Naive thymus-derived CD4-positive, alpha-beta T cell (primary cell): ENCODE results near the gene TSFM. TPM values are rescaled to one million over a fixed set of nuclear protein-coding genes. Genes with fewer than 3 reads are reported as not detected.

Source experiments
- ATAC-seq: fragments of 150-1000 bp; cut with Tn5 transposase; 2 replicates; pipeline ENCODE4 v1.10.0; 2021; ENCODE audit warnings: mild to moderate bottlenecking, moderate library complexity
- CTCF ChIA-PET: fragments of 350-600 bp; sonication (Branson Sonifier 250); formaldehyde crosslinking; loops from one replicate; lab custom pipeline; 2021; ENCODE audit warnings: antibody characterized with exemption; lab: Charles Lee
- POLR2A ChIA-PET: fragments of 350-600 bp; sonication (Branson Sonifier 250); formaldehyde crosslinking; loops from one replicate; lab custom pipeline; 2021; ENCODE audit warnings: antibody characterized with exemption, inconsistent platforms; lab: Charles Lee
- DNase-seq, 9 donors: peaks; one replicate each; pipeline versions ENCODE4 v3.0.0 to v3.0.0-alpha.2; 2020 to 2022; ENCODE audit warnings: mixed read lengths in 1 of 9
- H3K27ac ChIP-seq: one replicate; pipeline ENCODE4 v1.7.0; 2013; ENCODE audit warnings: mild to moderate bottlenecking, low read depth, low read length, moderate library complexity
- H3K27me3 ChIP-seq, 2 donors: one replicate each; pipeline ENCODE4 v1.7.0; 2013; ENCODE audit warnings: low read length in 2 of 2, mild to moderate bottlenecking in 2 of 2, moderate library complexity in 2 of 2; ENCODE audit not compliant: control insufficient read depth in 2 of 2, insufficient read depth in 2 of 2
- H3K36me3 ChIP-seq, 3 experiments: 1 replicate in 2 of 3; 2 replicates in 1 of 3; pipeline ENCODE4 v1.7.0; 2013; ENCODE audit warnings: low read length in 3 of 3, mild to moderate bottlenecking in 3 of 3, moderate library complexity in 1 of 3; ENCODE audit not compliant: insufficient read depth in 3 of 3, control insufficient read depth in 2 of 3
- H3K4me1 ChIP-seq, 2 donors: one replicate each; pipeline ENCODE4 v1.7.0; 2013; ENCODE audit warnings: low read length in 2 of 2, mild to moderate bottlenecking in 2 of 2, moderate library complexity in 1 of 2; ENCODE audit not compliant: control insufficient read depth in 2 of 2, insufficient read depth in 2 of 2
- H3K4me3 ChIP-seq: 2 replicates; pipeline ENCODE4 v1.7.0; 2013; ENCODE audit warnings: mild to moderate bottlenecking, low read length
- H3K9me3 ChIP-seq, 3 experiments: 1 replicate in 2 of 3; 2 replicates in 1 of 3; pipeline ENCODE4 v1.7.0; 2013; ENCODE audit warnings: low read length in 3 of 3; ENCODE audit not compliant: control insufficient read depth in 2 of 3
- H3K27ac Mint-ChIP-seq, 9 donors: one replicate each; pipeline ENCODE4 v1.8.0; 2020 to 2022; ENCODE audit warnings: mixed read lengths in 9 of 9, mild to moderate bottlenecking in 8 of 9, moderate library complexity in 5 of 9, inconsistent platforms in 2 of 9
- H3K27me3 Mint-ChIP-seq, 5 donors: one replicate each; pipeline ENCODE4 v1.8.0; 2021 to 2022; ENCODE audit warnings: mixed read lengths in 5 of 5, mild to moderate bottlenecking in 1 of 5
- H3K36me3 Mint-ChIP-seq, 5 donors: one replicate each; pipeline ENCODE4 v1.8.0; 2020 to 2022; ENCODE audit warnings: mixed read lengths in 5 of 5, mild to moderate bottlenecking in 3 of 5, inconsistent platforms in 1 of 5
- H3K4me1 Mint-ChIP-seq, 7 donors: one replicate each; pipeline ENCODE4 v1.8.0; 2020 to 2022; ENCODE audit warnings: mixed read lengths in 7 of 7, mild to moderate bottlenecking in 3 of 7, inconsistent platforms in 1 of 7
- H3K4me3 Mint-ChIP-seq, 10 donors: one replicate each; pipeline ENCODE4 v1.8.0; 2020 to 2022; ENCODE audit warnings: mild to moderate bottlenecking in 10 of 10, mixed read lengths in 10 of 10, moderate library complexity in 6 of 10, inconsistent platforms in 2 of 10
- H3K9me3 Mint-ChIP-seq, 11 donors: one replicate each; pipeline ENCODE4 v1.8.0; 2020 to 2022; ENCODE audit warnings: mixed read lengths in 11 of 11, mild to moderate bottlenecking in 4 of 11, inconsistent platforms in 1 of 11, moderate library complexity in 1 of 11
- intact Hi-C, 2 donors: fragments of 100-400 bp; cut with micrococcal nuclease; formaldehyde crosslinking; loops; one replicate each; pipeline ENCODE4 v1.15.1; 2023
- polyA plus RNA-seq, 2 donors: library from polyadenylated mRNA; unstranded; fragments of 300-500 nt; fragmentation: Illumina TruSeq; gene quantifications; one replicate each; pipeline ENCODE4 v1.2.3, GENCODE V29; 2021
- total RNA-seq, 6 experiments: library from RNA in 5 of 6; stranded (reverse) in 5 of 6; gene quantifications; 1 replicate in 5 of 6; 2 replicates in 1 of 6; pipeline ENCODE4 v1.2.3 and lab custom pipeline; 2021 to 2026

Gene TSFM
- total and polyA plus RNA-seq, 7 experiments from 2014 or later: 17.8 to 34.9 (median 24.7) TPM

DNA sequence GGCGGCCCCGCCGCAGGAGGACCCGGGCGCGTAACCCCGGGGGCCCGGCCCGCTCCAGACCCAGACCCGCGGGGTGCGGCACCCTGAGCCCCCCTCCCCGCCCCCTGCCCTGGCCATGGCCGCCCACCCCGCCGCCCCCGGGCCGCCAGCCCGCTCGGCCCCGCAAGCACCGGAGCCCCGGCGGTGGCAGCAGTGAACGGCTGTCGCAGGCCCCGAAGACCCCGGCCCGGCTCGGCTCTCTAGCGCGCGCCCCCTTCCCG, 27.5 kb upstream of the TSFM start:
- Histone ChIP-seq H3K4me1 (peaks cover 35 to 49% of the 10 kb centered on the region in 2 donors), H3K27me3 (no peaks in the 10 kb centered on the region), H3K4me3 (no peak overlapping the region), H3K27ac (peak overlapping the region; percentile 85), H3K9me3 (no peaks in the 10 kb centered on the region), H3K36me3 (peaks cover 0 to 18% (median 0%) of the 10 kb centered on the region in 3 experiments)
- ChIA-PET CTCF (interaction anchor here (2.1 to 2.5 kb wide), 3 partner anchors 12 to 143 kb away, joined by 5 to 14 read pairs (median 10); partner anchors contain the start of genes CYP27B1 and TSFM), POLR2A (interaction anchor here (0.7 to 3.3 kb wide), 2 partner anchors 12 to 14 kb away, joined by 4 to 17 read pairs; partner anchors contain the start of gene CYP27B1)
- DNase-seq: no peak
- Mint-ChIP-seq H3K9me3 (peaks cover 0 to 2% (median 0%) of the 10 kb centered on the region in 11 donors), H3K27ac (no peak overlapping the region), H3K36me3 (peaks cover 4 to 31% (median 11%) of the 10 kb centered on the region in 5 donors), H3K4me1 (peaks cover 49 to 77% (median 72%) of the 10 kb centered on the region in 7 donors), H3K27me3 (peaks cover 0 to 2% (median 0%) of the 10 kb centered on the region in 5 donors), H3K4me3 (peak overlapping the region in 5 of 10 donors; percentile 35 to 95 (median 54))
- ATAC-seq: no peak
- intact Hi-C loops: loop anchor here (2.0 to 10.0 kb wide), 4 partner anchors 14 to 1930 kb away; partner anchors contain the start of genes DNAJC14 (in 1 of the 2) and PRIM1 (in 1 of the 2)

DNA sequence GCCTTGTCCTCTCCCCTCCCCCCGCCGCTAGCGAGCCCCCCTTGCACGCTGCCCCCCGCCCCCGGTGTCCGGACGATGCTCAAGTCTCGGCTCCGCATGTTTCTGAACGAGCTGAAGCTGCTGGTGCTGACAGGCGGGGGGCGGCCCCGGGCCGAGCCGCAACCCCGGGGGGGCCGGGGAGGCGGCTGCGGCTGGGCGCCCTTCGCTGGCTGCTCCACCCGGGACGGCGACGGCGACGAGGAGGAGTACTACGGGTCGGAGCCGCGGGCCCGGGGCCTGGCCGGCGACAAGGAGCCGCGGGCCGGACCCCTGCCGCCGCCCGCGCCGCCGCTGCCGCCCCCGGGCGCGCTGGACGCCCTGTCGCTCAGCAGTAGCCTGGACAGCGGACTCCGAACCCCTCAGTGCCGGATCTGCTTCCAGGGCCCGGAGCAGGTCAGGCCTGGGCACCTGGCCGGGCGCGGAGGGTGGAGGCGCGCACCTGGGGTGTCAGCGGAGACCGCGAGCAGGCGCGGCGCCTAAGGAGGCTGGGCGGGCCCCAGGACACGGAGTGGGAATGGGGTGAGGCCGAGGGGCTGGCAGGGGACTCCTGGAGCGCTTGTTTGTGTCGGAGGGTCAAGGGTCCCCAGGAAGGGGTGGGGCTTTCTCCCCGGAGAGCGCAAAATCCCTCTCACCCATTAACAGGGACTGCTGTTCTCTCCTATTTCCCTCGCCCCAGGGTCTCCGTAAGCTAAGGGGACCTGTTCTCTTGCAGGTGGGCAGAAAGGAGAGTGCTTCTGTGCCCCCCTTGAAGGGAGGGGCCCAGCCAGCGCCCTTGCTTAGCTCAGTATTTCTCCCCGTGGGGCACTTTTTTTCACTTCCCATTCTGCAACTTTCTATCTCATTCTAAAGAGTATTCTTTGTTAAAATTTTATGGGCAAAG, 26.9 kb upstream of the TSFM start:
- H3K4me3 ChIP-seq: peak overlapping the region; percentile 61
- peaks cover 35 to 49% of the 10 kb centered on the region in 2 donors for H3K4me1 ChIP-seq
- DNase-seq: peak in 6 of 9 donors; percentile 35 to 58 (median 42)
- ChIA-PET POLR2A (interaction anchor here (0.7 to 3.3 kb wide), 11 partner anchors 10 to 140 kb away, joined by 3 to 17 read pairs (median 3); partner anchors contain the start of genes CYP27B1, EEF1AKMT3, METTL1 and TSPAN31), CTCF (interaction anchor here (0.9 to 2.5 kb wide), 14 partner anchors 9 to 148 kb away, joined by 3 to 14 read pairs (median 6); partner anchors contain the start of genes CYP27B1, EEF1AKMT3, METTL1 and TSFM)
- ATAC-seq: no peak
- H3K27ac ChIP-seq: peak overlapping the region; percentile 85
- Mint-ChIP-seq H3K36me3 (peaks cover 4 to 25% (median 6%) of the 10 kb centered on the region in 5 donors), H3K4me1 (peaks cover 47 to 71% (median 66%) of the 10 kb centered on the region in 7 donors), H3K4me3 (peak overlapping the region; percentile 82 to 95 (median 92)), H3K27me3 (peaks cover 0 to 2% (median 0%) of the 10 kb centered on the region in 5 donors), H3K9me3 (peaks cover 0 to 2% (median 0%) of the 10 kb centered on the region in 11 donors), H3K27ac (peak overlapping the region; percentile 5 to 91 (median 89))
- H3K9me3 ChIP-seq: no peaks in the 10 kb centered on the region
- intact Hi-C loops: loop anchor here (1.0 to 10.0 kb wide), 9 partner anchors 10 to 1931 kb away; partner anchors contain the start of genes DNAJC14 (in 1 of the 2), EEF1AKMT3 (in 1 of the 2), METTL1 (in 1 of the 2) and PRIM1 (in 1 of the 2)
- peaks cover 0 to 18% (median 0%) of the 10 kb centered on the region in 3 experiments for H3K36me3 ChIP-seq
- no peaks in the 10 kb centered on the region for H3K27me3 ChIP-seq

DNA sequence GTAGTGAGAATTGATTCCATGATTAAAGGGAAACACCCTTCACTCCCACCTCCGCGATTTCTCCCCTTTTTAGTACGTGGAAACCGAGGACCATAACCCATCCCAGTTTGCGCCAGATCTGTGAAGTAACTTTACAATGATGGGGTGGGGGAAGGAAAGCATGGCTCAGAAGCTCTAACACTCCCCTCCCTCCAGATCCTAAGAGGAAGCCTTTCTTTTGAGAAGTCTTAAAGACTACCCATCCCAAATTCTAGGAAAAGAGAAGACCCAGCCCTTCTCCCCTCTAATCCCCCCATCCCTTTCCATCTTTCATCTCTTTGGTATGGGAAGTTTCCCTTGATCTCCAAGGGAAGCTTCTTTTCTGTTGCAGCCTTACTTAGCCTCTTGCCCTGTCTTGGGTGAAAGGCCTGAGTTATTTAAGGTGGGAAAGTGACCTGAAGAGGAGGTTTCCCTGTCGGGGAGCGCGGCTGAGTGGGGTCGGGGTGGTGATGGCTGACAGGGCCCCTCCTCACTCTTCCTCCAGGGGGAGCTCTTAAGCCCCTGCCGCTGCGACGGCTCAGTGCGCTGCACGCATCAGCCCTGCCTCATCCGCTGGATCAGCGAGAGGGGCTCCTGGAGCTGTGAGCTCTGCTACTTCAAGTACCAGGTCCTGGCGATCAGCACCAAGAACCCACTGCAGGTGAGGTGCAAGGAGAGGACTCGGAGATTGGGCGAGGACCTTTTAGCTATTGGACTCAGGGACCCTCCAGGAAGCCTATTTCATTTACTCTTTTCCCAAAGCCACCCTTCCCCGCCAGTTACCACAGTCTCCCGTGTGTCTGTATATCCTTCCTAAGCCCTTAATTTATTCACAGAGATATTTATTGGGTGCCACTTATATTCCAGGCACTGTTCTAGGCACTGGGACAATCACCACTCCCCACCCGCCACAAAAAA, 25.9 kb upstream of the TSFM start:
- Mint-ChIP-seq H3K9me3 (peaks cover 0 to 2% (median 0%) of the 10 kb centered on the region in 11 donors), H3K4me1 (peaks cover 43 to 67% (median 59%) of the 10 kb centered on the region in 7 donors), H3K27me3 (peaks cover 0 to 2% (median 0%) of the 10 kb centered on the region in 5 donors), H3K4me3 (peak overlapping the region; percentile 82 to 95 (median 92)), H3K27ac (peak overlapping the region; percentile 64 to 91 (median 89)), H3K36me3 (peaks cover 4 to 18% (median 6%) of the 10 kb centered on the region in 5 donors)
- H3K9me3 ChIP-seq: no peaks in the 10 kb centered on the region
- peaks cover 0 to 18% (median 0%) of the 10 kb centered on the region in 3 experiments for H3K36me3 ChIP-seq
- ChIA-PET POLR2A (interaction anchor here (0.5 to 3.3 kb wide), 13 partner anchors 9 to 142 kb away, joined by 3 to 17 read pairs (median 3); partner anchors contain the start of genes CYP27B1, EEF1AKMT3, METTL1 and TSFM), CTCF (interaction anchor here (0.6 to 2.5 kb wide), 23 partner anchors 8 to 1639 kb away, joined by 3 to 14 read pairs (median 4); partner anchors contain the start of genes CYP27B1, EEF1AKMT3, METTL1 and TSFM)
- ATAC-seq (peak; percentile 24), DNase-seq (peak; percentile 50 to 76 (median 70))
- intact Hi-C loops: loop anchor here (1.0 to 10.0 kb wide), 8 partner anchors 9 to 1932 kb away; partner anchors contain the start of genes DNAJC14 (in 1 of the 2), EEF1AKMT3 (in 1 of the 2), METTL1 (in 1 of the 2) and PRIM1 (in 1 of the 2)
- no peaks in the 10 kb centered on the region for H3K27me3 ChIP-seq
- H3K4me1 ChIP-seq: peaks cover 27 to 41% of the 10 kb centered on the region in 2 donors
- H3K27ac ChIP-seq: peak overlapping the region; percentile 85
- H3K4me3 ChIP-seq: peak overlapping the region; percentile 61

DNA sequence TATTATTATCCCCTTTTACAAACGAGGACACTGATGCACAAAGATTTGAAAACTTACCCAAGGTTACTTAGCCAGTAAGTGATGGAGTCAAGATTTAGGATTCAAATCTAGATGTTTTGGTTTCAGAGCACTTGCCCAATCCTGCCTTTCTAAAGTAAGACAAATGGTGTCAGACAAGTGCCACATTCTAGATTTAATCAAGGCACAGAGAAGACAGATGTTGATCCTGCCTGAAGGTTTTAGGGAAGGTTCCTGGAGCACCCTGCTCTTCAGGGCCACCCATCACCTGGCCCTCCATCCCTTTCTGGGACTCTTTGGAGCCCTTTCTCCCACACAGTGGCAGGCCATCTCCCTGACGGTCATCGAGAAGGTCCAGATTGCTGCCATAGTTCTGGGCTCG, 24.8 kb upstream of the TSFM start:
- Histone ChIP-seq H3K36me3 (peaks cover 0 to 18% (median 0%) of the 10 kb centered on the region in 3 experiments), H3K4me1 (peaks cover 23 to 38% of the 10 kb centered on the region in 2 donors), H3K27me3 (no peaks in the 10 kb centered on the region), H3K27ac (no peak overlapping the region), H3K4me3 (no peak overlapping the region), H3K9me3 (no peaks in the 10 kb centered on the region)
- Mint-ChIP-seq H3K27me3 (peaks cover 0 to 2% (median 0%) of the 10 kb centered on the region in 5 donors), H3K9me3 (peaks cover 0 to 2% (median 0%) of the 10 kb centered on the region in 11 donors), H3K36me3 (peaks cover 4 to 16% (median 6%) of the 10 kb centered on the region in 5 donors), H3K4me1 (peaks cover 38 to 58% (median 50%) of the 10 kb centered on the region in 7 donors), H3K27ac (peak overlapping the region in 3 of 9 donors; percentile 43 to 76 (median 65)), H3K4me3 (peak overlapping the region in 1 of 10 donors; percentile 43)
- CTCF ChIA-PET: interaction anchor here (0.7 to 1.5 kb wide), 3 partner anchors 24 to 1640 kb away, joined by 3 to 8 read pairs (median 4); partner anchors contain the start of gene ZC3H10
- intact Hi-C loops: loop anchor here (5.0 to 10.0 kb wide), 3 partner anchors 75 to 1933 kb away; partner anchors contain the start of genes DNAJC14 (in 1 of the 2) and PRIM1 (in 1 of the 2)
- DNase-seq (no peak), ATAC-seq (no peak)
- POLR2A ChIA-PET: no interaction called here
